NCI-H1930 (cell line): ENCODE data around the gene CEP72.
"Not testable (repeated sequence)": the region's sequence is repeated elsewhere in the genome, so short reads cannot be mapped to it uniquely, and the experiment has no call there.

ENCODE experiments used
- DNase-seq, 2 experiments: peaks; one replicate each; lab custom pipeline; 2025; lab: John Stamatoyannopoulos, UW

Gene CEP72

DNA sequence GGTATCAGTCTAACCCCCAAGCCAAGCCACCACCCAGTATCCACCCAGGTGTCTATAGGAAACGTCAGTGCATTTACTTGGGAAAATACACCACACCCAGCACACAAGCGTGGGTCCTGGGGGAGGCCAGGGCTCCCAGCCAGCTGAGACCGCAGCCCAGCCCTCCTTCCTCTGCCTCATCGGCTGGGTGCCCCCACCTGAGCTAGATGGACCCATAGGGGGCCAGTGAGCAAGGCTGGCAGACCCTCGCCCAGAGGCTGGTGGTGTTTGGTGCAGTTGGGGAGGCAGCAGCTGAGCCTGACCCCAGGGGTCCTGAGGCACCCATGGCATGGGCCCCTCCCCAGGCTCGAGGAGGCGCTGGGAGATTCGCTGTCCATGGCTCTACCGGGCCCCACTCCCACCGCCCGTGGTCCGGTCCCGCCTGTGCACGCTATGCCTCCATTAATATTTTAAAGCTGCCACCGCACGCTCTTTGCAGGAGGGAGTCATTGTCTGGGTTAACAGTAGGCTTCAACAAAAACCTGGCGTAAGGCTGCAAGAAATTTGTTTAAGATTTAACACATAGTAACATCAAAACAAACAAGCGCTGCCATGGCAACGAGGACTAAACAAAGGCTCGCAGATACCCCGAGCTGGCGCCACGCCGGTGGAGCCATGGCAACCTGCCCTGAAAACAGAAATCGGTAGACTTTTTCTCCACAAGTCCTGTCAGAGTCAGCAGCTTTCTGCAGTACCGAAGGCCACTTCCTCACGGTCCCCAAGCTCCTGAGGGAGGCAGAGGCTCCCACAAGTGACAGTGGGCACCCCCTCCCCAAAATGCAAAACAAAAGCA is 60.4 kb downstream of the CEP72 start:
- DNase-seq: peak; percentile 71

DNA sequence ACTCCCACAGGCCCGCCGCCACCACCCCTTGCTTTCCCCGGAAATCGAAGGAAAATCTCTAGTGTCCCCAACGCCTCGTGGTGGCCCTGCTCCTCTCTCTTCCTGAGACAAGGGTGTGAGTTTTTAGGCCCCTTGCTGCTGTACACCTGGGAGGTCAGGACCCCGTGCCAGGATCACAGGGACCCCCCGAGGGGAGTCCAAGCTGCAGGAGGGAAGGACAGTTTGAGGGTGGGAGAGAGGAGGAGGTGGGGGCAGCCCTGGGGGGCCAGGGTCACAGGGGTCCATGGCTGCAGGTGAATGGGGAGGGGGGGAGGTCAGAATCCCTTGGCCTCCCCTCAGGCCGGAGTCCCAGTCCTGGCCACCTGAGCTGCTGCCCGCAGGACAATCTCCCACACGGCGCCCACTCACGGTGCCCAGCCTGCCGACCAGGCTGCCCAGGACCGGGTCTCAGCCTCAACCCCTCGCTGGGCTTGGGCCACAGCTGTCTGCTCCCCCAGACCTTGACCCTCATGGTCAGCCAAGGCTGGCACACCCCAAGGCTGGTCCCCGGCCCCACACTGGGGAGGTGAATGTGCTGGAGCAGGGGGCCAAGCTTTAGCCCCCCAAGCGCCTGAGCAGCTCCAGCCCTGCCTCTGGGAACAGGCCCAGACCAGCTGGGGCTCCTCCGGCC is 61.2 kb downstream of the CEP72 start:
- DNase-seq: no peak

DNA sequence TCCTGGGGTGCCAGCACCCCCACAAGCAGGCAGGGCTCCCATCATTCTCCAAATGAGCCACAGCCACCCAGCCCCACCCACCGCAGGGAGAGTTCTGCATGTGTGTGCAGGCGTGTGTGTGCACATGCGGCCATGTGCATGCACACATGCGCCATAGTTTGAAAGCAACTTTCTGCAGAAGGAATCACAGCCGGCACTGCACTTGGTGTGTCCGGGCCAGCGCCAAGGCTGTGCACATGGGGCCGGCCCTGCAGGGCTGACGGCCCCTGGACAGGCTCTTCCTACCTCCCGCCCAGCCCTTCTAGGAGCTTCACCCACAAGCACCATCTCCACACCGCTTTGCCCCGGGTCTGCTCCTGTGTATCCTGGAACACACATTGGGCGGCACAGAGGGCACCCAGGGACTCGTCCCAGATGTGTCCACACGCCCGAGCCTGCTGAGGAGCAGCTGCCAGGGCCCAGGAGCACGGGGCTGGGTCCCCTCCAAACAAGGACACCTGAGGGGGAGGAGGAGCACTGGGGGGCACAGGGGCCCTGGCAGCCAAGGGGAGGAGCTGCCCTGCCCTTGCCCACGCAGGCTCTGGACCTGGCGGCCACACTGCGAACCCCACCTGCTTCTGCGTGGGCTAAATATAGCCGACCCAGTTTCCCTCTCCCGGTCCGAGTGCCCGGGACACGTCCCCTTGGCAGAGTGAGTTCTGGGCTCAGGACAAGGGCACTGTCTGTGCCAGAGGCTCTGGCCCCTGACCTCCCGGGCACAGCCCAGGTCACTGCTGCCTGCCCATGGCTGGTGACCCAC is 61.9 kb downstream of the CEP72 start:
- DNase-seq: no peak

DNA sequence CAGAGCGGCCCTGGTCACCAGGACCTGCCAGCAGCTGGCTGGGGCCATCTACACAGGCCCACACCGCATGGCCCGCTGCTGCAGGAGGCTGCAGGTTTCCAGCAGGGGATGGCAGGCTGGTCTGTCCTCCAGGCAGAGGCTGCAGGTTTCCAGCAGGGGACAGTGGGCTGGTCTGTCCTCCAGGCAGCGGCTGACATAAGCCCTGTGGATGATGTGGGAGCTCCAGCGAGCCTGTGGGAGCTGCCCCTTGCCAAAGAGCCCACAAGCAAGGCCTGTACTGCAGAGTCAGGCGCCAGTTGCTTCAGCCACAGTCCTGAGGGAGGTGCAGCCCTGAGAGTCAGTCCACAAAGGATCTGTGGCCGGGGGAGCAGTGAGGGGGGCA is 62.5 kb downstream of the CEP72 start:
- peak in 1 of 2 experiments; percentile 25 for DNase-seq

DNA sequence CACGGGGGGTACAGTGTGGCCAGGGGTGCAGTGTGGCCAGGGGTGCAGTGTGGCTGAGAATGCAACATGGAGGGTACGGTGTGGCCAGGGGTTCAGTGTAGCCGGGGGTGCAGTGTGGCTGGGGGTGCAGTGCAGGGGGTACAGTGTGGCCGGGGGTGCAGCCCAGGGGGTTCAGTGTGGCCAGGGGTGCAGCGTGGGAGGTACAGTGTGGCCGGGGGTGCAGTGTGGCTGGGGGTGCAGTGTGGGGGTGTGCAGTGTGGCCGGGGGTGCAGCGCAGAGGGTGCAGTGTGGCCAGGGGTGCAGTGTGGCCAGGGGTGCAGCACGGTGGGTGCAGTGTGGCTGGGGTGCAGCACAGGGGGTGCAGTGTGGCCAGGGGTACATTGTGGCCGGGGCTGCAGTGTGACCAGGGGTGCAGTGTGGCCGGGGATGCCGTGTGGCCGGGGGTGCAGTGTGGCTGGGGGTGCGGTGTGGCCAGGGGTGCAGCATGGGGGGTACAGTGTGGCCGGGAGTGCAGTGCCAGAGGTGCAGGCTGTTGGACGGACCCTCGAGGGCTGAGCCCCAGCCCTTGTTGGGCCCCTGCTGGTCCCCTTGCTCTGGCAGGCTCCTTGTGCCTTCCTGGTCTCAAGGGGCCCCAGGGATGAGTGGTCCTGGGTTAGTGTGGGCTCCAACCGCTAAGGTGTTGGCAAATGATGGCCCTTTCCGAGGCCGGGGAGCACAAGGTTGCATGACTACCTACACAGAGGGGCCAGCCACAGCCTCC is 63.2 kb downstream of the CEP72 start:
- no peak for DNase-seq

DNA sequence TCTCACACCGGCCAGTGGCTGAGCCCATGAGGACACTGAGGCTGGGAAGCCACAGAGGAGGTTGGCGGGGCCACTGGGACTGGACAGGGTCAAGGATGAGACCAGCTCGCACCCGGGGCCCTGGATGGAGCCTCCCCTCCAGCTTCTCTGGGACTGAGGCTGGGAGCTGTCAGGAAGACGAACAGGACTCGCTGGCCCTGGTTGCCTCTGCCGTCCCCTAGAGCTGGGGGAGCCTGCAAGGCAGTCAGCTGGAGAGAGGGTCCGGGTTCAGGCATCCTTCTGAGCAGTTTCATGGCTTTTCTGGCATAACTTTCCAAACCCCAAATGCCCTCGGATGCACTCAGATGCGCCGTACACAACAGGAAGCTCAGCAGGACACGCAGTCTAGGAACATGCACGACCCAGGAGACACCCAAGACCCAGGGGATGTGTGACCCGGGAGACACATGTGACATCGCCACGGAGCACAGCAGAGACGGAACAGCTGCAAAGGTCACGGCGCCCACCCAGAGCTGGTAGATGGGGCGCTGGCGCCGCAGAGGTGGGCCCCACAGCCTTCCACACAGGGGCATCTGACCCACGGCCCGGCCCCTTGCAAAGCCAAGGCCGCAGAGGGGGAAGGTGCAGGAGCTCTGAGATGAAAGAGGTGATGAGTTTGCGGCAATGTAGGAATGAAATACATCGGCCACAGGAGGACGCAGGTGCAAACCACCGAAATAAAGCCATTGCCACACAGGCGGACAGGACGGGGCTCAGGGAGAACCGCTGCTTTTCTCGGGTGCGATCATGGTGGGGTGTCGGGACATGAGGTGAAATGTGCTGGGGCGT is 63.9 kb downstream of the CEP72 start:
- no peak for DNase-seq

DNA sequence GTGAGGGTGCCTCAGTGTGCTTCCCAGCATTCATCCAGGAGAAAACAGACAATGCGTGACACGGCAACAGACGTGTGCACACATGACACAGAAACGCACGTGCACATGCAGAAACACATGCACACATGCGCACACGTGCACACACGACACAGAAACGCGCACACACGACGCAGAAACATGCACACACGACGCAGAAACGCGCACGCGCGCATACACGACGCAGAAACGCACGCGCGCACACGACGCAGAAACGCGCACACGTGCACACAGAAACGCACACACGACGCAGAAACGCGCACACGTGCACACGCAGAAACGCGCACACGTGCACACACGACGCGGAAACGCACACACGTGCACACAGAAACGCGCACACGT is 64.5 kb downstream of the CEP72 start:
- no peak for DNase-seq

DNA sequence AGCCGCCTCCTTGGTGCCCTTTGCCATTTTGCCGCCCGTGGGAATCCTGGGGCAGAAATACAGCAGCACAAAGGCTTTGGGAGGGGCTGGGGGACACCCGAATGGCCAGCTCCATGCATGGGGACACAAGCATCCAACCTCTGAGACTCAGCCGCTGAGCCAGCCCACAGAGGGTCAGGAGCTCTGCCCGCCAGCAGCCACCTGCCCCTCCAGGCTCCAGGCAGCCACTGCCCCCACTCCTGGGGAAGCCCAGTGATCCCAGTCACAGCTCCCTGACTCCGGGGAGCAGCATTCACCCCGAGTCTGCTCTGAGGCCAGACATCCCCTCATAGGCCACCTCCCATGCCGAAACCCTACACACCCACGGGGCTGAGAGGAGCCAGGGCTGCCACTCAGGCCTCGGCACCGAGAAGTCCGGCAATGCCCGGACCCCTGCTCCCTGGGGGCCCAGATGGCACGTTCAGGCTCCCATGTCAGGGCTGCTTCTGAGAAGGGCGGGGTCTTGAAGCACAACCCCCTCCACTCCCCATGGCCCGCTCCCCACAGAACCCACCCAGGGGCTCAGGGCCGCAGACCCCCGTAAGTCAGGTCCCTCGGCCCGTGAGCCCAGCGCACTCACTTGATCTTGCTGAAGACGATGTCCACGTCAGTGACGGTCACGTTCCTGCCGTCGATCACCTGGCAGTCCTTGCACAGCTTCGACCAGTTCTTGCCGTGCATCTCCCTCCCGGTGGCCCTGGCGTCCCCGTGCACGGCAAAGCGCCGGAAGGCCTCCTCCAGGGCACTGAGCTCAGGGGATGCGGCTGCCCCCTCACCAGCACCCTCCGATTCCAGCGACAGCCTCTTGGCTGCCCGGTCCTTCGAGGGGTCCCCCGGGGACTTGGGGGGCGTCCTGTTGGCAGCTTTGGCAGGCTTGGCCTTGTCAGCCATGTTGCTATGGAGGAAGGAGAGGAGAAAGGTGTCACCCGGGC is 65.3 kb downstream of the CEP72 start:
- no peak for DNase-seq

DNA sequence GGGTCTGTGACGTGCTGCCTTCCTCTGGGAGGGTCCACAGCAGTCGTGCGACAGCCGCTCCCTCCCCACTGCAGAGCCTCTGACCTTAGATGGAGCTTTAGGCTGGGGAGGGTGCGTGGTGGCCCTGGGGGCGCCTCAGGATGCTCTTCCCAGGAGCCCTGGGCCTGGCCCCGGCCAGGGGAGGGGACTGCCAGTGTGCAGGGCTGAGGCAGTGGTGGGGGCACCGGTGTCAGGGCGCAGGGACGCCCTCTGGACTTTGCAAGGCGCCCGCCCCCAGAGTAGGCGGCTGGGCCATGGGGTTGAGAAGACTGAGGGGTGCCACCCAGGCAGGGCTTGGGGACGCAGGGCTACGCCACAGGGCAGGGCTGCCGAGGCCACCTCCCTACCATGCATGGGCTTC is 66.4 kb downstream of the CEP72 start:
- not testable (repeated sequence) for DNase-seq

DNA sequence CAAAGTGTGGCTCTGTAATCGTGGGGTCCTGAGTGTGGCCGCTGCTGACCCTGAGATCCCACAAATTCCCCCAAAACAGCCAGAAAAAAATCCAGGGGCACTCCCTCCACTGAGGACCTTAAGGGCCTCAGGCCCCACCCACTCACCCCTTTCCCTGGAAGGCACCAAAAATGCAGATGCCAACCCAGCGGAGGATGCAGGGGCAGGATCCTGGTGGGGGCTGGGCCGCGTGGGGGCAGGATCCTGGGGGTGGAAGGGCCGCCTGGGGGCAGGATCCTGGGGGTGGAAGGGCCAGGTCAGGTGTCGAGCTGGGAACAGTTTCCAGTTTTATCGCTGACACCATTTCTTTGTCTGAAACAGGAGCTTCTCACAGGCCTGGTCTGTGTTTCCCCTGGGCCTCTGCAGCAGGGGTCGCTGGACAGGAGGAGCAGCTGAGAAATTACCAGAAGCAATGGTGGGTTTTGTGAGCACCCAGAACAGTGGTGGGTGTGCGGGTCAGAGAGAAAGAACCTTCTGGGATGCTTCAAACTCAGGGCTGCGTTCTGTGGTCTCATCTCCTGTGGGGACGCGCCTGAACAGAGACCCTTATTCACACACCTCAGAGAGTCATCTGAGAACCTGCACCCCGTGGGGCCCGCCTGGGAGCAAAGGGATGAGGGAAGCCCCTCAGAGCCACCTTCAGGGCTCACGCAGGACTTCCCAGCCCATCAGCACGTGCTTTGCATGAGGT is 67.2 kb downstream of the CEP72 start:
- not testable (repeated sequence) for DNase-seq

DNA sequence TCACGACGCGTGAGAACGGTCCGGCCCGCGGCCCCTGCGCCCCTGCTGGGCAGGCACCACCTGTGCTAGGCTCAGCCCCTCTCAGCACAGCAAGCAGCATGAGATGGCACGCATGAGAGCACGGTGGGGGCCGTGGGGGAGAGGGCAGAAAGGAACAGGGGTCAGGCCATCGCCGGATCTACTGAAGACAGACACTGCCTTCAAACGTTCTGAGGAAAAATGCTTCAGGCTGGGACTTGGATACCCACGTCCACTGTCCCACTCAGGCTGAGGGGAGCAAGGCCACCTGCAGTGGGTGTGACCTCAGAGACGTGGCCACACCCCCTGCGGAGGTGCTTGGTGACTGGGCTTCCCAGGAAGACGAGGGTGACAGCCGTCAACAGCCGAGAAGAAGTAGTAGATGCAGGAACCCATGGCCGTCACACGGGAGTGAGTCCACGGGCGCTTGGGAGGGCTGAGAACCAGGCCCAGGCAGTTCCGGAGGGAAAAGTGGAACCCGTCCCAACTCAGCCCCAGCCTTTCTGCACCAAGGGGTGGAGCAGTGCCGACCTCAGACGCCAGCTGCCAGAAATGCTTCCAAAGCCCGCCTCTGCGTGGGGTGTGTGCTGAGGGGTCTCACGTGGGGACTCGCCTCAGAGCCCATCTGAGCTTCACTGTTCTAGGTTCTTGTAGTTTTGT is 68.1 kb downstream of the CEP72 start:
- not testable (repeated sequence) for DNase-seq

DNA sequence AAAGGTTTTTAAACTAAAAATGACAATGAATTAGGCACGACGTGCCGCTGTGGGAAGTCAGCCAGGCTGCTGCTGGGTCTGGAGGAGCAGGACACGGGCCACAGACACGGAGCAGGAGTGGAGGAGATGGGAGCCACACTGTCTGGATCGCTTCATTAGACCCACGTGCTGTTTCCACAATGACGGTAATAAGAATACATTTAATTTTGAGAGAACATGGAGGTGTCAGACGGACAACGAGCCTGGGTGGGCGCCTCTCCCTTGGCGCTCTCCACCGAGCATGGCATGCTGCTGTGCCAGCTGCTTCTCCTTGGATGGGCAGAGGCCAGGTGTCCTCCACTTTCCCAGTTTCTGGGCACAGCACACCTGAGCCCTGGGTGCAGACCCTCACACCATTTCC is 68.7 kb downstream of the CEP72 start:
- not testable (repeated sequence) for DNase-seq

DNA sequence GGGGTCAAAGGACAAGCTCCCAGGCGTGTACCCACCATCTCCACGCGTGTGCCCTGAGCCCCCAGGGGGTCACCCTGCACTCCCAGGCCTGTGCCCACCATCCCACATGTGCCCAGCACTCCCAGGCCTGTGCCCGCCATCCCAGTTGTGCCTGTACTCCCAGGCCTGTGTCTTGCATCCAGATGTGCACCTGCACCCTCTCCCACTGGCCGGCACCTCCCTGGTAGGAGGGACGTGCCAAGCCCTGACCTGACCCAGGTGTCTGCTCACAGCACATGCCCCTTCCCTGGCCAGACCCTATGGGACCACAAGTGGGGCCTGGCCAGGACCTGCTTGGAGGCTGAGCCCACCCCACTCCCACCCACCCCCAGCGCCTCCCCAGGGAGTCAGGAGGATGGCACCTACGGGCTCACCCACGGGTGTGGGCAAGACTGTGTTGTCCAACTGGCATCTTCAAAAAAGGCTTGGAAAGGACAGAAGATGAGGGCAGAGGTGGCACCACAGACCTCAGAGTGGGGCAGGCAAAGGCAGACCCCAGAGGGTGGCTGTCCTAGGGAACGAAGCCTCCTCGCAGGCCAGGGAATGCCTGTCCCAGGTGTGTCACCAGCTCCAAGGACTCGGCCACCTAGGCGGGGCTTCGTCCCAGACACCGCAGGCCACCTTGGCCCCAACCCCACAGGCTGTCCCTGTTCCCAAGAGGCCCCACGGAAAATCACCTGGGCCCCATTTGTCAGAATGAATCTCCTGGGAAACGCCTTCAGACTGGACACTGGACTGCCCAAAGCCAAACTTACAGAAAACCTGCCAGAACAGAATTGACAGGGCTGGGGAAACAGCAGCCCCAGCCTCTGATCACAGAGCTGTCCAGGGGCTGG is 69.4 kb downstream of the CEP72 start:
- not testable (repeated sequence) for DNase-seq

DNA sequence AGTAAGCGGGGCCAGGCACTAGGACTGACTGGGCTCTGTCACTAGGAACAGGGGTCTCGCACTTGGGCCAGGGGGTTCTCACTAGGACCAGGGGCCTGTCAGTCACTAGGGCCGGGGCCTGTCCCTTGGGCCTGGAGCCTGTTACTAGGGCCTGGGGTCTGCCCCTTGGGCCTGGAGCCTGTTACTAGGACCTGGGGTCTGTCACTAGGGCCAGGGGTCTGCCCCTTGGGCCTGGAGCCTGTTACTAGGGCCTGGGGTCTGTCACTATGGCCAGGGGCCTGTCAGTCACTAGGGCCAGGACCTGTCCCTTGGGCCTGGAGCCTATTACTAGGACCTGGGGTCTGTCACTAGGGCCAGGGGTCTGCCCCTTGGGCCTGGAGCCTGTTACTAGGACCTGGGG is 70.1 kb downstream of the CEP72 start:
- DNase-seq: not testable (repeated sequence)

DNA sequence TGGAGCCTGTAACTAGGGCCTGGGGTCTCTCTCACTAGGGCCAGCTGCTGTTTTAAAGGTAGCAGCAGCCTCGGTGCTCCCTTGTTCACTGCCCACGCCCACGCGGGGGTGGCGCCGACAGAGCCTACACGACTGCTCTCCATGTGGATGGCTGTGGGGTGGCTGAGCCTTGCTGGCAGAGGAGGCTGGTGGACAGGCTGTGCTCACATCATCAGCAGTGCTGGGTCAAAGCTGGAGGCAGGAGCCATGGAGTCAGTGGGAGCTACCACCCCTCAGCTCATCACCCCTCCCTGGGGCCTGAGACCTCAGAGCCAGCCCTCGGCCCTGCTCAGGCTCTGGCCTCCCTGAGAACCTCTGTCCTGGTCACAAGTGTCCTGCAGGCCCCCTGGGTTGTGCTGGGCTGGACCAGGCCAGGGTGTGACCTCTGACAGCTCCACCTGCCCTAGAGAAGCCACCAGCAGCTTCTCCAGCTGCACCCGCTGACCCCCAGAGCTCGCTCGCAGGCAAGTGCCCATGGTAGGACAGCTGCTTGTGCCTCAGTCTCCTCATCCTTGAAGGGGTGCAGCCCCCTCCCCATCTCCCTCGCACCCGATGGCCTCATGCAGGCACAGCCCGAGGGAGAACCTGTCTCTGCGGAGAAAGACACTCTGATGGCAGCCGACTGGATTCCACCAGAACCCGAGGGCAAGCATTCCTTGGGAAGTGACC is 70.7 kb downstream of the CEP72 start:
- not testable (repeated sequence) for DNase-seq

DNA sequence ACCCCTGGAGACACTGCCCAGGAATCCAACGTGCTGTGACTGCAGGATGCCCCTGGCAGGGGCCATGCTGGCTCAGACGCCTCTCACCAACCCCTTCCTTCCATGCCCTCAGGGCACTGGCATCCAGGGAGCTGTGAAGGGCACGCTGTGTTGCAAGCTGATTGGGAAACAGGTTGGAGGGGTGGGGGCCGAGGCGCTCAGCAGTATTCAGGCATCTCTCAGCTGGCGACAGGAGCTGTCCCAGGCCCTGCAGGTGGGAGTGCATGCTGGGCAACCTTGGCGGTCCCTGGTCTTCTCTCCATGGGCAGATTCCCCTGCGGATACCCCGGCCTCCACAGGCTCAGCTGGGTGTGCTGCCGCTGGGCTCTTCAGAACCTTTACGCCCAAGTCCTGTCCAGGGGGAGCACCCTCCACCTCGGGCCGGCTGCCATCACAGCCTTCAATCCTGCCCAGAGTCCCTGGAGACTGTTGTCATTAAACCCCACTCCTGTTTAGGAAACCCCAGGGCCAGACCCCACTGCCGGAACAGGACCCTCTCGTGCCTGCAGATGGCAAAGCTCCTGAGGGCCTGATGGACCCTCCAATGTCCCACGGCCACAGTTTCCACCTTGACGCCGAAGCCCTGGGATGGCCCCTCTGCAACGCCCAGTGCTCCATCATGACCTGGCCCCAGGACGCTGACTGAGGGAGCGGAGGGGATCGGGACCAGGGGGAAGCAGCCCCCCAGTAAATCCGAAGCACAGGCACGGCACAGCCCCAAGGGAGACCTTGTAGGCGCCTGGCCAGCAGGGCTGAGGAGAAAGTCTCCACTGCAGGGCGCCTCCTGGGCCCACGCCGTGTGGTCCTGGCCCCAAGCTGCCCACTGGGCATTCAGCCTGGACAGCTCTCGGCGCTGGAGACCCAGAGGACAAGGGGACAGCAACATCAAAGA is 71.7 kb downstream of the CEP72 start:
- DNase-seq: no peak
